Endothelial cell of umbilical vein (primary cell): Measurements from ENCODE around the gene CLCA4. TPM values are rescaled to one million over a fixed set of nuclear protein-coding genes. Genes with fewer than 3 reads are reported as not detected.

Experiments
- BruUV-seq: library from RNA; stranded (reverse); fragments of 400-500 nt; replicated peaks from 2 replicates; lab custom pipeline; 2021; lab: Mats Ljungman, UMichigan
- CTCF ChIA-PET: fragments of 300-600, 350-600 bp; sonication (Branson Sonifier 250); formaldehyde crosslinking; loops from one replicate; lab custom pipeline; 2021; ENCODE audit warnings: antibody characterized with exemption, inconsistent platforms; lab: Charles Lee
- POLR2A ChIA-PET: fragments of 300-600, 350-600 bp; sonication (Branson Sonifier 250); formaldehyde crosslinking; loops from one replicate; lab custom pipeline; 2021; ENCODE audit warnings: antibody characterized with exemption, inconsistent platforms; lab: Charles Lee
- DNase-seq: peaks from one replicate; pipeline ENCODE4 v3.0.0-alpha.2; 2011; ENCODE audit warnings: low read depth, low spot score
- FAIRE-seq: peaks from 2 replicates; lab custom pipeline; 2011; peaks lifted over from hg19 to GRCh38; lab: Jason Lieb, UNC
- H2AFZ ChIP-seq: 2 replicates; pipeline ENCODE4 v1.6.0; 2012; ENCODE audit warnings: low read depth, low read length, control low read depth, inconsistent platforms
- H3K27ac ChIP-seq: 2 replicates; pipeline ENCODE4 v1.5.1; 2011; ENCODE audit warnings: low read depth, mild to moderate bottlenecking, control low read depth, low read length, moderate library complexity; ENCODE audit not compliant: insufficient read depth
- H3K27me3 ChIP-seq, 2 experiments: 2 replicates each; pipeline versions ENCODE4 v1.6.0 to v1.6.1; 2011; ENCODE audit warnings: low read length in 2 of 2, mixed read lengths in 1 of 2; ENCODE audit not compliant: control insufficient read depth in 2 of 2, insufficient read depth in 2 of 2
- H3K36me3 ChIP-seq, 2 experiments: 2 replicates in 1 of 2; 3 replicates in 1 of 2; pipeline ENCODE4 v1.5.1; 2011; ENCODE audit warnings: low read length in 2 of 2, mild to moderate bottlenecking in 1 of 2, moderate library complexity in 1 of 2; ENCODE audit not compliant: control insufficient read depth in 2 of 2, insufficient read depth in 2 of 2; ENCODE audit errors: extremely low read depth in 1 of 2
- H3K4me1 ChIP-seq: 3 replicates; pipeline ENCODE4 v1.5.1; 2011; ENCODE audit warnings: mild to moderate bottlenecking, low read length; ENCODE audit not compliant: control insufficient read depth, insufficient read depth; ENCODE audit errors: extremely low read depth
- H3K4me2 ChIP-seq: 2 replicates; pipeline ENCODE4 v1.6.1; 2011; ENCODE audit warnings: low read length, control low read depth, mixed read lengths; ENCODE audit not compliant: insufficient read depth
- H3K4me3 ChIP-seq, 3 experiments: fragments of 200-600 bp in 1 of 3; sonication (generic), shearing (Covaris generic) in 1 of 3; replicated peaks in 1 of 3; 2 replicates each; pipeline ENCODE4 v1.5.1; 2011 to 2016; ENCODE audit warnings: control low read depth in 3 of 3, low read length in 3 of 3, mild to moderate bottlenecking in 2 of 3, inconsistent platforms in 1 of 3, low read depth in 1 of 3, moderate library complexity in 1 of 3; ENCODE audit not compliant: insufficient read depth in 1 of 3
- H3K79me2 ChIP-seq: 2 replicates; pipeline ENCODE4 v1.6.0; 2012; ENCODE audit warnings: low read length, inconsistent platforms; ENCODE audit not compliant: control insufficient read depth, insufficient read depth
- H3K9ac ChIP-seq: replicated peaks from 2 replicates; pipeline ENCODE3; 2011; ENCODE audit warnings: low read length, control low read depth; ENCODE audit not compliant: insufficient read depth; ENCODE audit errors: extremely low read depth
- H3K9me1 ChIP-seq: replicated peaks from 3 replicates; pipeline ENCODE4 v1.6.0; 2011; ENCODE audit warnings: mild to moderate bottlenecking, low read length; ENCODE audit not compliant: control insufficient read depth, insufficient read depth; ENCODE audit errors: extremely low read depth
- H3K9me3 ChIP-seq: replicated peaks from 2 replicates; pipeline ENCODE4 v1.5.1; 2012; ENCODE audit warnings: low read length, inconsistent platforms; ENCODE audit not compliant: control insufficient read depth, insufficient read depth
- H4K20me1 ChIP-seq: replicated peaks from 2 replicates; pipeline ENCODE3; 2011; ENCODE audit warnings: mild to moderate bottlenecking, low read length; ENCODE audit not compliant: control insufficient read depth, insufficient read depth; ENCODE audit errors: extremely low read depth
- EZH2 ChIP-seq: IDR thresholded peaks from 2 replicates; pipeline ENCODE4 v1.6.1; 2012; ENCODE audit warnings: borderline replicate concordance, low read depth, mild to moderate bottlenecking, moderate library complexity, low read length, inconsistent platforms; ENCODE audit not compliant: severe bottlenecking
- FOS ChIP-seq: IDR thresholded peaks from 2 replicates; pipeline ENCODE4 v1.6.1; 2011; ENCODE audit warnings: mild to moderate bottlenecking, low read length, moderate library complexity, borderline replicate concordance; ENCODE audit not compliant: insufficient read depth
- GATA2 ChIP-seq: IDR thresholded peaks from 2 replicates; pipeline ENCODE4 v1.7.0; 2011; ENCODE audit warnings: low read depth, mild to moderate bottlenecking, moderate library complexity, mixed read lengths, low read length; ENCODE audit not compliant: insufficient read length, insufficient read depth
- JUN ChIP-seq: IDR thresholded peaks from 2 replicates; pipeline ENCODE4 v1.6.1; 2011; ENCODE audit warnings: borderline replicate concordance, low read depth; ENCODE audit not compliant: insufficient read length, insufficient read depth
- MYC ChIP-seq: IDR thresholded peaks from one replicate; pipeline ENCODE4 v1.6.1; 2011; ENCODE audit warnings: mild to moderate bottlenecking, low read depth, low read length
- POLR2A ChIP-seq: IDR thresholded peaks from 2 replicates; pipeline ENCODE4 v1.6.1; 2012; ENCODE audit warnings: low read depth, mild to moderate bottlenecking, control low read depth, low read length
- POLR2AphosphoS5 ChIP-seq: IDR thresholded peaks from 2 replicates; pipeline ENCODE4 v1.6.1; 2012; ENCODE audit warnings: low read depth, mild to moderate bottlenecking, control low read depth, low read length, moderate library complexity; ENCODE audit not compliant: insufficient read depth
- dilution Hi-C: fragments of 300-500 bp; cut with MboI; formaldehyde crosslinking; loops from one replicate; pipeline ENCODE4 v1.15.0; 2019; ENCODE audit warnings: low sequenced_read_pairs; ENCODE audit not compliant: extremely low pct_ligation_motif_present
- intact Hi-C: fragments of 100-400 bp; cut with micrococcal nuclease; formaldehyde crosslinking; loops from one replicate; pipeline ENCODE4 v1.10.0; 2022
- polyA plus RNA-seq, 4 experiments: library from polyadenylated mRNA; depleted of rRNA in 3 of 4; stranded (reverse) in 3 of 4; unstranded in 1 of 4; fragments of >200 nt; gene quantifications; 2 replicates each; pipeline versions ENCODE4 v1.2.1 to v1.2.3, GENCODE V29; 2011 to 2012; ENCODE audit warnings: missing spikeins in 1 of 4
- total RNA-seq: library from RNA; stranded (reverse); gene quantifications from 2 replicates; pipeline ENCODE4 v1.2.3, GENCODE V29; 2021
- TF ChIP-seq, protein P1 (sequence below), 2 donors: IDR thresholded peaks; 1 replicate in 1 of 2; 2 replicates in 1 of 2; pipeline ENCODE4 v1.5.1; 2011; ENCODE audit warnings: low read length in 2 of 2, mild to moderate bottlenecking in 2 of 2, moderate library complexity in 2 of 2, control low read depth in 1 of 2, inconsistent platforms in 1 of 2, low read depth in 1 of 2; ENCODE audit not compliant: insufficient read depth in 1 of 2; ENCODE audit errors: extremely low read depth in 1 of 2
- TF ChIP-seq, protein P2 (sequence below): IDR thresholded peaks from 2 replicates; pipeline ENCODE4 v1.6.1; 2011; ENCODE audit not compliant: insufficient read depth, insufficient read length

Gene CLCA4
- total and polyA plus RNA-seq, 2 donors (not counting 3 experiments of a cell fraction or from before 2014, with no cell fraction given): not detected

DNA sequence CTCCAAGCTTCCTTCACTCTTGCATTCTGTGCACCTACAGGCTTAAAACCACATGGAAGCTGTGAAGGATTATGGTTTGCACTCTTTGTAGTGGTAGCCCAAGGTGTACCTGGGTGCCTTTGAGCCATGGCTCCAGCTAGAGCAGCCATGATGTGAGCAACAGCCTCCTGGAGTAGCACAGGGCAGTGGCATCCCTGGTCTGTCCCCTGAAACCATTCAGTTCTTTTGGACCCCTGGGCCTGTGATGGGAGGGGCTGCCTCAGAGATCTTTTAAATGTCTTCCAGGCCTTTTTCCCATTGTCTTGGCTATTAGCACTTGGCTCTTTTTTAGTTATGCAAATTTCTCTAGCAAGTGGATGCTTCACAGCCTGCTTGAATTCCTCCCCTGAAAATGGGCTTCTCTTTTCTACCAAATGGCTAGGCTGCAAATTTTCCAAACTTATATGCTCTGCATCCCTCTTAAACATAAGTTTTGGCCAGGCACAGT lies 47.4 kb downstream of the CLCA4 start:
- POLR2A ChIA-PET: no interaction called here
- Histone ChIP-seq H3K9me3 (no peaks in the 10 kb centered on the region), H3K36me3 (no peaks in the 10 kb centered on the region), H3K4me3 (no peak overlapping the region), H3K27ac (no peak overlapping the region), H2AFZ (no peak overlapping the region), H4K20me1 (no peaks in the 10 kb centered on the region), H3K27me3 (peaks cover 0 to 11% of the 10 kb centered on the region in 2 experiments), H3K4me2 (no peak overlapping the region), H3K9ac (no peak overlapping the region), H3K9me1 (no peaks in the 10 kb centered on the region), H3K4me1 (no peaks in the 10 kb centered on the region), H3K79me2 (no peaks in the 10 kb centered on the region)
- TF ChIP-seq, protein P1, sequence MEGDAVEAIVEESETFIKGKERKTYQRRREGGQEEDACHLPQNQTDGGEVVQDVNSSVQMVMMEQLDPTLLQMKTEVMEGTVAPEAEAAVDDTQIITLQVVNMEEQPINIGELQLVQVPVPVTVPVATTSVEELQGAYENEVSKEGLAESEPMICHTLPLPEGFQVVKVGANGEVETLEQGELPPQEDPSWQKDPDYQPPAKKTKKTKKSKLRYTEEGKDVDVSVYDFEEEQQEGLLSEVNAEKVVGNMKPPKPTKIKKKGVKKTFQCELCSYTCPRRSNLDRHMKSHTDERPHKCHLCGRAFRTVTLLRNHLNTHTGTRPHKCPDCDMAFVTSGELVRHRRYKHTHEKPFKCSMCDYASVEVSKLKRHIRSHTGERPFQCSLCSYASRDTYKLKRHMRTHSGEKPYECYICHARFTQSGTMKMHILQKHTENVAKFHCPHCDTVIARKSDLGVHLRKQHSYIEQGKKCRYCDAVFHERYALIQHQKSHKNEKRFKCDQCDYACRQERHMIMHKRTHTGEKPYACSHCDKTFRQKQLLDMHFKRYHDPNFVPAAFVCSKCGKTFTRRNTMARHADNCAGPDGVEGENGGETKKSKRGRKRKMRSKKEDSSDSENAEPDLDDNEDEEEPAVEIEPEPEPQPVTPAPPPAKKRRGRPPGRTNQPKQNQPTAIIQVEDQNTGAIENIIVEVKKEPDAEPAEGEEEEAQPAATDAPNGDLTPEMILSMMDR (IDR thresholded peaks at IDR 0.05; ENCODE audit: extremely low read depth in 1 of 2, insufficient read depth in 1 of 2, low read depth in 1 of 2, low read length in 2 of 2): no peak
- TF ChIP-seq FOS (no peak), MYC (no peak), EZH2 (no peak), POLR2AphosphoS5 (no peak), GATA2 (no peak), POLR2A (no peak), JUN (no peak)
- TF ChIP-seq, protein P2, sequence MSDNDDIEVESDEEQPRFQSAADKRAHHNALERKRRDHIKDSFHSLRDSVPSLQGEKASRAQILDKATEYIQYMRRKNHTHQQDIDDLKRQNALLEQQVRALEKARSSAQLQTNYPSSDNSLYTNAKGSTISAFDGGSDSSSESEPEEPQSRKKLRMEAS: no peak
- CTCF ChIA-PET: no interaction called here
- no TSS peak for BruUV-seq
- intact Hi-C loops: no loop called here
- dilution Hi-C loops: no loop called here
- DNase-seq (no peak), FAIRE-seq (no peak)
